HG02763 (cell line): ENCODE results near the gene ENC1.

Experiments
- ATAC-seq: cut with Tn5 transposase; IDR thresholded peaks from one replicate; pipeline ENCODE4 v1.9.1; 2021; ENCODE audit warnings: mild to moderate bottlenecking, moderate library complexity; ENCODE audit not compliant: unreplicated experiment

ENC1 gene

GRCh38 chr5:74657165-74657564 is 16.6 kb upstream of the ENC1 start:
- ATAC-seq = no peak

GRCh38 chr5:74655716-74656115 is 15.2 kb upstream of the ENC1 start:
- ATAC-seq = no peak

GRCh38 chr5:74655206-74655605 is 14.7 kb upstream of the ENC1 start:
- no peak for ATAC-seq

- ATAC-seq = no peak
These were observed 13.5 kb upstream of the ENC1 start for GRCh38 chr5:74653991-74654390.

GRCh38 chr5:74652576-74652975 is 12.0 kb upstream of the ENC1 start:
- no peak for ATAC-seq

GRCh38 chr5:74651710-74652109 is 11.2 kb upstream of the ENC1 start:
- no peak for ATAC-seq

- no peak for ATAC-seq
These were observed 9.0 kb upstream of the ENC1 start for GRCh38 chr5:74649421-74649973.

GRCh38 chr5:74648835-74649293 is 8.3 kb upstream of the ENC1 start:
- ATAC-seq = peak; percentile 63

- no peak for ATAC-seq
These were observed 6.6 kb upstream of the ENC1 start for GRCh38 chr5:74647096-74647495.

- no peak for ATAC-seq
These were observed 2.6 kb upstream of the ENC1 start for GRCh38 chr5:74643111-74643562.

- ATAC-seq = no peak
These were observed 2.0 kb upstream of the ENC1 start for GRCh38 chr5:74642543-74642863.

- no peak for ATAC-seq
These were observed 1.4 kb upstream of the ENC1 start for GRCh38 chr5:74641735-74642542.

- ATAC-seq = peak; percentile 21
These were observed 616 bp upstream of the ENC1 start for GRCh38 chr5:74640954-74641734.

- ATAC-seq = peak; percentile 10
These were observed 600 bp downstream of the ENC1 start for GRCh38 chr5:74639807-74640449.

- ATAC-seq = peak; percentile 23
These were observed 1.3 kb downstream of the ENC1 start for GRCh38 chr5:74638970-74639806.

GRCh38 chr5:74638544-74638969 is 2.0 kb downstream of the ENC1 start:
- no peak for ATAC-seq

- no peak for ATAC-seq
These were observed 4.0 kb downstream of the ENC1 start for GRCh38 chr5:74636552-74636951.

- ATAC-seq = no peak
These were observed 4.4 kb downstream of the ENC1 start for GRCh38 chr5:74636149-74636548.

GRCh38 chr5:74634611-74635286 is 5.8 kb downstream of the ENC1 start:
- no peak for ATAC-seq

- no peak for ATAC-seq
These were observed 6.8 kb downstream of the ENC1 start for GRCh38 chr5:74633695-74634094.
